Cardiac muscle cell (in vitro differentiated cells and primary cell): Measurements from ENCODE around the gene ARPP21. TPM values are rescaled to one million over a fixed set of nuclear protein-coding genes. Genes with fewer than 3 reads are reported as not detected.

ENCODE experiments used
- DNase-seq, 2 donors: peaks; one replicate each; pipeline versions ENCODE4 v3.0.0 to v3.0.0-alpha.2; 2010 to 2017; ENCODE audit warnings: low read depth in 1 of 2, low spot score in 1 of 2
- H3K27ac ChIP-seq: fragments of 200-600 bp; sonication (generic); 2 replicates; pipeline ENCODE4 v1.5.1; 2016
- H3K27me3 ChIP-seq: fragments of 200-600 bp; sonication (generic); 2 replicates; pipeline ENCODE4 v1.6.0; 2016; ENCODE audit warnings: control low read depth
- H3K36me3 ChIP-seq: fragments of 200-600 bp; sonication (generic); 2 replicates; pipeline ENCODE4 v1.5.1; 2016; ENCODE audit warnings: control low read depth
- H3K4me1 ChIP-seq: fragments of 200-600 bp; sonication (generic); 2 replicates; pipeline ENCODE4 v1.8.1; 2017; ENCODE audit warnings: low read depth, mild to moderate bottlenecking, mixed run types
- H3K4me3 ChIP-seq: fragments of 200-600 bp; sonication (generic); 2 replicates; pipeline ENCODE4 v1.5.1; 2016; ENCODE audit warnings: mild to moderate bottlenecking
- H3K9me3 ChIP-seq: fragments of 200-600 bp; sonication (generic); 2 replicates; pipeline ENCODE4 v1.5.1; 2017; ENCODE audit warnings: low read depth, mild to moderate bottlenecking, control low read depth
- polyA plus RNA-seq: library from polyadenylated mRNA; unstranded; fragments of >200 nt; fragmentation: Nextera tagmentation; extraction: Ambion mirVana; gene quantifications from 2 replicates; pipeline ENCODE4 v1.2.1, GENCODE V29; 2016
- total RNA-seq: library from RNA; depleted of rRNA; stranded (reverse); fragments of >200 nt; gene quantifications from 2 replicates; pipeline ENCODE4 v1.2.3, GENCODE V29; 2016
- TF ChIP-seq, protein P1 (sequence below): IDR thresholded peaks from 2 replicates; pipeline ENCODE4 v1.5.1; 2012; ENCODE audit warnings: low read depth, mild to moderate bottlenecking, low read length

The ARPP21 gene
- total RNA-seq (0.32 TPM in 1 of 2 replicates, not detected in the other), polyA plus RNA-seq (0.04 and 0.70 TPM in 2 replicates)

DNA sequence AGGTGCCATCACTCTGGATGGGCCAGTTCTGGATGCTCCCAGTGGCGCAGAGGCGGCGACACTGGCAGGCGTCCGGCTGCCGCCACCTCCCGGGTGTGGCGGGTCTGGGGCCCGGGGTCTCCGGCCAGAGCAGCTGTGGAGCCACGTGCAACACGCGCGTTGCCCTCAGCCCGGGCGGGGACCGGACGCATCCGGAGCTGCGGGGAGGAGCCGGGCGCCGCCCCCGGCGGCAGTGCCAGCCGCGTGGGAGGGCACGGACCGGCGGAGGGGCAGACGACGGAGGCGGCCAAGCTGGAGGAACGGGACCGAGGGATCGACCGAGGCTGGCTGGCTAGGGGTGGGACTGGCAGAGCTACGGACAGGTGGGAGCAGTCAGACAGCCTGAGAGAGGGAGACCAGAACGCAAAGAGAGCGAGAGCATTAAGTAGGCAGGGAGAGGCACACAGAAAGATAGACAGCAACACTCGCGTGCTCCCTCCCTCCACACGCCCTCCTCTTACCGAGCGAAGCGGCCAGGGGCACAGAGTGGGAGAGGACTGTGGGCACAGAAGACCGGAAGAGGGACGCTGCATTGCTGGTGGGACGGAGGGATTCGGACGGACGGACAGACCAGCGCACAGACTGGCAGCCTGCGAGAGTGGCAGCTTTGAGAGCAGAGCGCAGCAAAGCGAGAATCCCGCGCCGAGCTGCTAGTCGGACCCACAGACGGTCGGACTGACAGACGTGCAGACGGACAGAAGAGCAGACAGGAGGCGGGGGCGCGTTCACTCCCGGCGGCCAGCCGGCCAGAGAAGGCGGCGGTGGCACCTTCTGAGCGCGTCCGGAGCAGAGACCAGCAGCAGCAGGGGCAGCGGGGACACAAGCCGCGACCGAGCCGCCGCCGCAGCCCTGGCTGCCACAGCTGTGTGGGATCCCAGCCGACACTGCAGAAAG, at the start of gene ARPP21:
TSS of gene ARPP21 (plus strand) at position 272 of the 933 bp plus-strand sequence. CDS start 42,227 bp downstream, outside the sequence.
- peaks cover 3% of the 10 kb centered on the region for H3K4me1 ChIP-seq
- H3K27me3 ChIP-seq = peaks cover 76% of the 10 kb centered on the region
- no peaks in the 10 kb centered on the region for H3K36me3 ChIP-seq
- no peaks in the 10 kb centered on the region for H3K9me3 ChIP-seq
- peak within 1 kb of the TSS; percentile 50 for H3K4me3 ChIP-seq
- DNase-seq = peak in 1 of 2 donors; percentile 61
- no peak within 1 kb of the TSS for H3K27ac ChIP-seq
- TF ChIP-seq, protein P1, sequence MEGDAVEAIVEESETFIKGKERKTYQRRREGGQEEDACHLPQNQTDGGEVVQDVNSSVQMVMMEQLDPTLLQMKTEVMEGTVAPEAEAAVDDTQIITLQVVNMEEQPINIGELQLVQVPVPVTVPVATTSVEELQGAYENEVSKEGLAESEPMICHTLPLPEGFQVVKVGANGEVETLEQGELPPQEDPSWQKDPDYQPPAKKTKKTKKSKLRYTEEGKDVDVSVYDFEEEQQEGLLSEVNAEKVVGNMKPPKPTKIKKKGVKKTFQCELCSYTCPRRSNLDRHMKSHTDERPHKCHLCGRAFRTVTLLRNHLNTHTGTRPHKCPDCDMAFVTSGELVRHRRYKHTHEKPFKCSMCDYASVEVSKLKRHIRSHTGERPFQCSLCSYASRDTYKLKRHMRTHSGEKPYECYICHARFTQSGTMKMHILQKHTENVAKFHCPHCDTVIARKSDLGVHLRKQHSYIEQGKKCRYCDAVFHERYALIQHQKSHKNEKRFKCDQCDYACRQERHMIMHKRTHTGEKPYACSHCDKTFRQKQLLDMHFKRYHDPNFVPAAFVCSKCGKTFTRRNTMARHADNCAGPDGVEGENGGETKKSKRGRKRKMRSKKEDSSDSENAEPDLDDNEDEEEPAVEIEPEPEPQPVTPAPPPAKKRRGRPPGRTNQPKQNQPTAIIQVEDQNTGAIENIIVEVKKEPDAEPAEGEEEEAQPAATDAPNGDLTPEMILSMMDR = no peak

DNA sequence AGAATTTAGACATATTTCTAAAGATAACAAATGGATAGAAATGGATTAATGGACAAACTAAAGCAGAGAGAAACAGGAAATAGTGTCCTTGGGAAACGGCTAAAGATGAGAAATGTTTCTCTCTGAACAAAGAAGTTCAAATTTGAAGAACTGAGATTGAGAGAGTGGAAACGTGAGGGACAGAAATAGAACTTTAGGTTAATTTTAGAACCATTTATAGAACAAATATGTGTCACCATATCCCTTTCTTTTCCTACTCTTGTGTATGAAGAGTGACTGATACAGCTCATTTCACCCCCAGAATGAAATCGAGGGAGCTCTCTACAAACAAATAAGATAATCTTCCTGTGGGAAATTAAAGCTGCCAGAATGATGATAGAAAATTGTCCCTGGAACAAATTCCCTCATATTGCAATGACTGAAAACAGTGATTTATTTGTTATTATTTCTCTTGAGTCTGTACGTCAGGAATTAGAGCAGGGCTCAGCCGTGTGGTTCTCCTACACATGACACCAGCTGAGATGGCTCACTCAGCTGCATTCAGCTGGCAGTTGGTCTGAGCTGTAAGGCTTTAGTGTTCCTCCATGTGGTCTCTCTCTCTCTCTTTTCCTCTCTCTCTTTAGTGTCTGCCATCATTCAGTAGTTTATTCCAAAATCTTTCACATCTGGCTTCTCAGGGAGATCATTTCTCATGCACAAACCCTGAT, 46.6 kb upstream of the ARPP21 start:
- H3K4me1 ChIP-seq = no peaks in the 10 kb centered on the region
- TF ChIP-seq, protein P1 = no peak
- no peak overlapping the region for H3K4me3 ChIP-seq
- no peaks in the 10 kb centered on the region for H3K27me3 ChIP-seq
- H3K27ac ChIP-seq = no peak overlapping the region
- no peaks in the 10 kb centered on the region for H3K36me3 ChIP-seq
- no peak for DNase-seq
- H3K9me3 ChIP-seq = no peaks in the 10 kb centered on the region

DNA sequence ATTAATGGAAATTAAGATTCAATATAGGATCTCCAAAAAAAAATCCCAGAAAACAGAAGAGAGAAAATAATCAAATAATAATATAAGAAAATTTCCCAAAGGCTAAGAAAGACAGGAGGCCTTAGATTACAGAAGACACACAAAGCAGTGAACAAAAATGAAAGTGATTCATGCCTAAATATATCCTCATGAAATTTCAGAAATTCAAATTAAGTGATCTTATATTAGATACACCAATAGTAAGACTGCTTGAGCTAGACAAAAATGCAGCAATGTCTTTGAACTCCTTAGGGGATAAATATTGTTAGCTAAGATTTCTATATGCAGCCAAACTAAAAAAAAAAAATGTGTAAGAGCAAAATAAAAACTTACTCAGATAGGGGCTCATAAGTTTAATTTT, 44.6 kb upstream of the ARPP21 start:
- Histone ChIP-seq H3K36me3 (no peaks in the 10 kb centered on the region), H3K9me3 (no peaks in the 10 kb centered on the region), H3K4me3 (no peak overlapping the region), H3K27ac (no peak overlapping the region), H3K4me1 (no peaks in the 10 kb centered on the region), H3K27me3 (no peaks in the 10 kb centered on the region)
- DNase-seq = no peak
- TF ChIP-seq, protein P1 = no peak

DNA sequence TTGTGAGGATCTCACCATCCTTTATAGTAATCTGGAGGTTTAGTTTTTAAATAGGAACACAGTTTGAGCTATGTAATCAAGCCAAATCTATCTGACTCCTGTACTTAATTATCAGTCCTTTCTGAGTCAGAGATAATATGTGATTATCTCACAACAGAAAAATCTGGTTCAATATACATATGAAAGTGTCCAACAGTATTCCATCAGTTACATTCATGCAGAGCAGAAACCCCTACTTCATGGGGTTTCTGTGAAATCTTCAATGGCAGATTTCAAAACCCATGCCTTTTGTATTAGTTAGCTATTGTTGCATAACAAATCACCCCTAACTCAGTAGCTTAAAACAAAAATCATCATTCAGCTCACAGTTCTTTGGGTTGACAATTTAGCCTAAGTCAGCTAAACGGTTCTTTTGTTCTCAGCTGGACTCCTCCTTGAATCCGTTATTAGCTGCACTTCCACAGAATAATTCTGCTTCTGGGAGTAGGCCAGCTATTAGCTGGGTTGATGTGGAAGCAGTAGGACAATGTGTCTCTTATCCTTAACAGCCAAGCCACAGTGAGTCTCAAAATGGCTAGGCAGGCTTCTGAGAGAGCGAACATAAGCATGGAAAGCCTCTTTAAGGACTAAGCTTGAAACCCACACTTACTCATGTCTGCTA, 42.9 kb upstream of the ARPP21 start:
- Histone ChIP-seq H3K27me3 (no peaks in the 10 kb centered on the region), H3K9me3 (no peaks in the 10 kb centered on the region), H3K4me3 (no peak overlapping the region), H3K36me3 (no peaks in the 10 kb centered on the region), H3K4me1 (no peaks in the 10 kb centered on the region), H3K27ac (no peak overlapping the region)
- TF ChIP-seq, protein P1 = no peak
- no peak for DNase-seq

DNA sequence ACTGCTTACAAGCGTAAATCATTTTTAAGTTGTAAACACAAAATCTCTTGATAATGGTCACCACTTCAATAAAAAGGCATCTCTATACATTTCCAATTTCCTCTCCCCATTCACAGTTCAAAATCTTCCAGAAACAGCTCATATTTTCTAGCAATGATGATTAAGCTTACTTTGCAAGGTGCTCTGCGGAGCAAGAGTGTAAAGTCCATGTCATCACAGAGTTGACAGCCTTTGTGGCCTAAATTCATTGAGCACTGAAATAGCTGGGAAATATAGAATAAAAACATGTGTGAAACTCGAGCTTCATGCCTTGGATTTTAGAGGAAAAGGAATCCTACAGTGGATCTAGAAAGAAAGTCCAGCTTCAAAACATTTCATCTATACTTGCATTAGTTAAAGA, 41.8 kb upstream of the ARPP21 start:
- Histone ChIP-seq H3K36me3 (no peaks in the 10 kb centered on the region), H3K27me3 (no peaks in the 10 kb centered on the region), H3K4me3 (no peak overlapping the region), H3K9me3 (no peaks in the 10 kb centered on the region), H3K4me1 (no peaks in the 10 kb centered on the region), H3K27ac (no peak overlapping the region)
- no peak for DNase-seq
- TF ChIP-seq, protein P1 = no peak
